Measurements from ENCODE around the gene KBTBD6. TPM values are rescaled to one million over a fixed set of nuclear protein-coding genes. Genes with fewer than 3 reads are reported as not detected.
"Not testable (repeated sequence)": the region's sequence is repeated elsewhere in the genome, so short reads cannot be mapped to it uniquely, and the experiment has no call there.

Gene KBTBD6
- total RNA-seq, 1 donor from 2014 or later: 7.0 TPM

GRCh38 chr13:41133951-41134350 lies 1.3 kb upstream of the KBTBD6 start:
- no peak for DNase-seq (ENCODE audit: low spot score)

DNA sequence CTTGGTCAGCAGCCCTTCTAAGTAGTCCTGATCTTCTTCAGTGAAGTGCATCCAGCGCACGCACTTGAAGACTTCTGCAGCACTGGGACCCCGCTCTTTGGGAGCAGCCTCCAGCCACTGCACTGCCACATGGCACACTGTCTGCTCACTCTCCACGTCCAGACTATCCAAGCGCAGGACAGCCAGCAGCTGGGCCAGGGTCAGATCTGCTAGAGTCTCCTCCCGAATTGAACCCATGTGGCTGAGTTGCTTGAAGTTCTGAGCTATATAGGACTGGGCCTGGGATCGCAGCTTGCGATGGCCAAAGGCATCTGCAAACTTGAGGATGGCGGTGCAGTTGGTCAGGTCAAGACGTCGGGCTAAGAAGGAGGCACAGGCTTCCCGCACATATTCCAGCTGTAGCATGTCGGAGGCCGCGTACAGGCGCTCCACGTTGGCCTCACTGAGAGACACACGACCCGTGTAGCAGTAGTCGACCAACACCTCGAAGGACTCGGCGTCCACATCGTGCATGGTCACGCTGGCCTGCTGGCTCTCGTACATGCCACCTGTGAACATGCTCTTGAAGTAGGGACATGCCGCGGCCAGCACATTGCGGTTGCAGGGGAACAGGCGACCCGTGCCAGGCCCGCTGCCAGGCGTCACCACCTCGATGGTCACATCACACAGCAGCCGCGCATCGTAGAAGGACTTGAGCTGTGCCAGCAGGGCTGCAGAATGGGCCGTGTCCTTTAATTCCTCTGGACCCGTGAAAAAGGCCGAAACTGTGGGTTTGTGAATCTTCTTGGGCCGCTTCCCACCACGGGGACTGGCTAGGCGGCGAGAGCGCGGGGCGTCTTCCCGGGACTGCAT lies 716 bp downstream of the KBTBD6 start:
- DNase-seq (ENCODE audit: low spot score): not testable (repeated sequence)

DNA sequence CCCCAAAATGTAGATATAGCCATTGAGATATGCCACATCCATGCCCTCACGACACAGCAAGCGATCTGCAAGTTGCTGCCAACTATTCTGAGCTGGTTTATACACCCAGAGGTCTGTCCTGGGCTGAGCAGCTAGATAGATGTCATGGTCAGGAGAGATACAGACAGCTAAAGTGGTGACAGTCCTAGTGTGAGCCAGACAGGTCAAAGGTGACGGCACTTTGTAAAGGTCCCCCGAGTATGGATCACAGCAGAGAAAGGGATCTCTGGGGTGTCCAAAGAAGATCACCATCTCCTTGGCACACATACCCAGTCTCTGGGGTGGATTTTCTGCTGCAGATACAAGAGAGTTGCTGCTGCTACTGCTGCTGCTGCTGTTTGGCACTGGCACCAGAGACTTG lies 1.4 kb downstream of the KBTBD6 start:
- not testable (repeated sequence) for DNase-seq (ENCODE audit: low spot score)

DNA sequence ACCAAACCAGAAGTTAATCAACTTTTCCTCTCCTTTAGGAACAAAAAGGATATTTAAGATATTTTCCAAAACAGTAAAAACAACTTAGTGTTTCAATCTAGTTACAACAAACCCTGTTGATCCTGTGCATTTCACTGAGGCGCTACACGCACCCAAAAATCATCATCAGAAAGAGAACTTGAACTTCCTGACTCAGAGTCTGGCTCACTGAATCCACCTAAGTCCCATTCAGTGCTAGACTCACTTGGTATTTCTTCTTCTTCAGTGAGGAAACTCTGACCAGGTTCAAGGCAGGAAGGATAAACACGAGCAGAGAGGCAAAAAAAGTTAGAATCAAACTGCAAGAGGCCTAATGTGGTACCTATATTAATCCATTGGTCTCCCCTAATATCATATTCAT lies 2.2 kb downstream of the KBTBD6 start:
- DNase-seq (ENCODE audit: low spot score): no peak

GRCh38 chr13:41127701-41128100 lies 4.9 kb downstream of the KBTBD6 start:
- no peak for DNase-seq (ENCODE audit: low spot score)

DNA sequence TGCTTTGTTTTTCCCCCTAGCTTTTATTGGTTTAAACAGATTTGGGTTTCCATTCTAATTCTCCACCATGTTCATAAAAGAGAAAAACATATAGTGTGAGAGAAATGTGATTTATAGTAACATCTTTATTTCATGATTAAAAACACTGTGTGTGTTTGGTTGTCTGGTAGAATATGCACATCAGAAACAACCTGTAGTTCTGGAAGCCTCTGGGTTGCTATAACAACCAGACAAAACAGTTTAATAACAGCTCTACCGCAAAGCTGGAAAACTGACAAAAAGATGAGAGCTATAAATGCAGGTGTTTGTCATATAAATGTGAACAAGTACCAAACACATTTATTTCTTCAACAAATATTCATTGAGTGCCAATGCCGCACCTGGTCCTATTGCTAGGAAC lies 9.8 kb downstream of the KBTBD6 start:
- DNase-seq (ENCODE audit: low spot score): no peak

DNA sequence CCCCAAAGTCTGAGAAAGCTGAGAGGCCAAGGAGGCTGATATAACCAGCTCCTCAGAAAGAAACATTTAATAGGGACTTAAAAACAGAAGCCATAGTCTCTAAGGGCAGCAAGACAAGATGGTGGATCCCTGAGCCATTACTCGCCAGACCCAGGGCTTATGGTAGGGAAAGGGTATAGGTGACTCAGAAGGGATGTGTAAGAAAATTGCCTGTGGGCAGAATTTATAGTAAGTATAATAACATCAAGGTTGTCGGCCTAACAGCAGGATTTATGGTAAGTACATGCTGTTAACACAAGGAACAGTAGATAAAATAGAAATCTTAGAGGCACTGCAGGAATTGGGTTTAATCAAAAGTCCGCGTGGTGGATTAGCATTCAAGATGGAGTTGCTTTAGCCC lies 14.7 kb downstream of the KBTBD6 start:
- no peak for DNase-seq (ENCODE audit: low spot score)

DNA sequence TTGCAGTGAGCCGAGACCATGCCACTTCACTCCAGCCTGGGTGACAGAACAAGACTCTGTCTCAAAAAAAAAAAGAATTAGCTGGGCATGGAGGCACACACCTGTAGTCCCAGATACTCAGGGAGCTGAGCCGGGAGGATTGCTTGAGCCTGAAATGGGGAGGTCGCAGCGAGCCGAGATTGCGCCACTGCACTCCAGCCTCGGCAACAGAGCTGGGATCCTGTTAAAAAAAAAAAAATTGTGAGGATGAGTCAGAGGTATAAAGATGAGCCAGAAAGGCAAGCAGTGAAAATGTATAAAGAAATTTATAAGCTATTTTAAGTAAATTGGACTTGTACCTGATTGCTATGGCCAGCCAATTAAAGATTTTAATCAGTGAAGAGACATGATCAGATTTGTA lies 21.1 kb downstream of the KBTBD6 start:
- DNase-seq (ENCODE audit: low spot score): no peak

GRCh38 chr13:41107584-41108014 lies 25.0 kb downstream of the KBTBD6 start:
- DNase-seq (ENCODE audit: low spot score): no peak

GRCh38 chr13:41107104-41107571 lies 25.5 kb downstream of the KBTBD6 start:
- no peak for DNase-seq (ENCODE audit: low spot score)

- DNase-seq (ENCODE audit: low spot score): no peak
These were observed 32.6 kb downstream of the KBTBD6 start for GRCh38 chr13:41099986-41100385.

DNA sequence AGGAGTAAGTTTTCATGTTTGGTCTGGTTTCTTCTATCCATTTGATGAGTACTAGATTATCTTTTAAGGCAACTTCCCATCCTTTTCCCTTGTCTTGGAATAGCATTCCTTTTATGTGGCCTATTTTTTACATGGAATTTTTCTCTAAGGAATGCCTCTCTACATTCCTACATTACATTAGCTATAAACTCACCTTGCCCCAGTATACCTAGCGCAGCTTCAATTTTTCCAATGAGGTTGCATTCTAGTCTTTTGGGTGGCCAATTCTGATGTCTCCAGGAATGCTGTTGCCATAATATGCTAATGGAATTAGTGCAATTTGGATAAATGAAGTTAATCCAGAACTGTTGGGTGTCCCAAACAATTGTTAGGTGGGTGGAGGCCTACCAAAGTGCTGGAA lies 33.8 kb downstream of the KBTBD6 start:
- no peak for DNase-seq (ENCODE audit: low spot score)

DNA sequence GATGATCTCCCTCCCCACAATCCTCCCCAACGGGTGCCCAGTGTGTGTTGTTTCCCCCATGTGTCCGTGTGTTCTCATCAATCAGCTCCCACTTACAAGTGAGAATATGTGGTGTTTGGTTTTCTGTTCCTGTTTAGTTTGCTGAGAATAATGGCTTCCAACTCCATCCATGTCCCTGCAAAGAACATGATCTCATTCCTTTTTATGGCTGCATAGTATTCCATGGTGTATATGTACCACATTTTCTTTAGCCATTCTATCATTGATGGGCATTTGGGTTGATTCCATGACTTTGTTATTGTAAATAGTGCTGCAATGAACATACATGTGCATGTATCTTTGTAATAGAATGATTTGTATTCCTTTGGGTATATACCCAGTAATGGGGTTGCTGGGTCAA lies 36.9 kb downstream of the KBTBD6 start:
- DNase-seq (ENCODE audit: low spot score): not testable (repeated sequence)

DNA sequence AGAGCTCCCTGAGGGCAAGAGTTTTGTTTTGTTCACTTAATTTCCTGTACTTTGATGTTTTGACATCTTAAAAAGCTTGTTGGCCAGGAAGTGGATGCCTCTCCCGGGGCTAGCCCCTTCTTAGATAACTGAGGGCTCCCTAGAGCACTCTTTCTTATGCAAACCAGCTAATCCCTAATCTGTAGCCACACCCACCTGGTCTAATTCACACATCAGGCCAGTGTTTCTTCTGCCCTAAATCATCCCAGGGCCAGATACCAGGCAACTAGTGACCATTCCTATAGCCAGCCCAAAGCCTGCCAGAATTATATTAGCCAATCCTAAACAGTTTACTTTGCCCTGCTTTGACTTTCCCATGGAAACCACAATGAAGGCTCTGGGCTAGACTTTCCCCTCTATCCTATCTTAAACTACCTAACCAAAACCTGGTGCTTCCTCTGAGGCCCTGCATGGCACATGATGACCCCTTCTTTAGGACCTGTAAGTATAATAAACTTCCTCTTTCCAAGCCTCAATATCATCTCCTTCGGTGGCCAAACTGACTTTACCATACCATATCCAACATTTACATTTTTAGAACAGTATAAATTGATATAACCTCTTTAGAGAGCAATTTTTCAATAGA lies 46.5 kb downstream of the KBTBD6 start:
- no peak for DNase-seq (ENCODE audit: low spot score)

- no peak for DNase-seq (ENCODE audit: low spot score)
These were observed 52.9 kb downstream of the KBTBD6 start for GRCh38 chr13:41079725-41080124.

Other genes starting within 250 kb of the KBTBD6 start
- 124 TPM for gene ELF1, start 113.5 kb downstream of the KBTBD6 start, total RNA-seq
- 11.3 TPM for gene WBP4, start 71.3 kb downstream of the KBTBD6 start, total RNA-seq
- gene KBTBD7, start 61.8 kb upstream of the KBTBD6 start, total RNA-seq: 6.4 TPM
- 12.3 TPM for gene MTRF1, start 130.8 kb upstream of the KBTBD6 start, total RNA-seq
- gene NAA16, start 178.5 kb upstream of the KBTBD6 start, total RNA-seq: 34.9 TPM

All from ureter (tissue), 1 donor.